ENCODE results near the gene CANT1.

DNA sequence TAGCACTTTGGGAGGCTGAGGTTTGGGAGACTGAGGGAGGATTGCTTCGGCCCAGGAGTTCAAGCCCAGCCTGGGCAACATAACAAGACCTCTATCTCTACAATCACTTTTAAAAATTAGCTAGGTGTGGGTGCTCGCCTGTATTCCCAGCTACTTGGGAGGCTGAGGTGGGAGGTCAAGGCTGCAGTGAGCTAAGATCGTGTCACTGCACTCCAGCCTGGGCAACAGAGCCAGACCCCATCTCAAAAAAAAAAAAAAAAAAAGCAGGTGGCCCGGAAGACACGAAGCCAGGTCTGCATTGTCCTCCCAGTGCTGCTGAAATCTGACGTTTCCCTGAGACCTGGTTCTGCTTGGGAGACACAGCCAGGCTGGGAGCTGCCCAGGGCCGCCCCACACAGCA is 65.5 kb downstream of the CANT1 start:
- TF ChIP-seq, protein P1, sequence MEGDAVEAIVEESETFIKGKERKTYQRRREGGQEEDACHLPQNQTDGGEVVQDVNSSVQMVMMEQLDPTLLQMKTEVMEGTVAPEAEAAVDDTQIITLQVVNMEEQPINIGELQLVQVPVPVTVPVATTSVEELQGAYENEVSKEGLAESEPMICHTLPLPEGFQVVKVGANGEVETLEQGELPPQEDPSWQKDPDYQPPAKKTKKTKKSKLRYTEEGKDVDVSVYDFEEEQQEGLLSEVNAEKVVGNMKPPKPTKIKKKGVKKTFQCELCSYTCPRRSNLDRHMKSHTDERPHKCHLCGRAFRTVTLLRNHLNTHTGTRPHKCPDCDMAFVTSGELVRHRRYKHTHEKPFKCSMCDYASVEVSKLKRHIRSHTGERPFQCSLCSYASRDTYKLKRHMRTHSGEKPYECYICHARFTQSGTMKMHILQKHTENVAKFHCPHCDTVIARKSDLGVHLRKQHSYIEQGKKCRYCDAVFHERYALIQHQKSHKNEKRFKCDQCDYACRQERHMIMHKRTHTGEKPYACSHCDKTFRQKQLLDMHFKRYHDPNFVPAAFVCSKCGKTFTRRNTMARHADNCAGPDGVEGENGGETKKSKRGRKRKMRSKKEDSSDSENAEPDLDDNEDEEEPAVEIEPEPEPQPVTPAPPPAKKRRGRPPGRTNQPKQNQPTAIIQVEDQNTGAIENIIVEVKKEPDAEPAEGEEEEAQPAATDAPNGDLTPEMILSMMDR (conservative IDR thresholded peaks at IDR 0.05), result no peak
- no peak for TF ChIP-seq EZH2 (IDR thresholded peaks at IDR 0.05; ENCODE audit: low read depth)

Measured in PC-9 (cell line).